HG02642 (cell line): Measurements from ENCODE around the gene STARD9.
"Not testable (repeated sequence)": the region's sequence is repeated elsewhere in the genome, so short reads cannot be mapped to it uniquely, and the experiment has no call there.

ENCODE experiments used
- ATAC-seq: cut with Tn5 transposase; IDR thresholded peaks from one replicate; pipeline ENCODE4 v1.9.1; 2021; ENCODE audit warnings: mild to moderate bottlenecking; ENCODE audit not compliant: unreplicated experiment, poor library complexity

The STARD9 gene

DNA sequence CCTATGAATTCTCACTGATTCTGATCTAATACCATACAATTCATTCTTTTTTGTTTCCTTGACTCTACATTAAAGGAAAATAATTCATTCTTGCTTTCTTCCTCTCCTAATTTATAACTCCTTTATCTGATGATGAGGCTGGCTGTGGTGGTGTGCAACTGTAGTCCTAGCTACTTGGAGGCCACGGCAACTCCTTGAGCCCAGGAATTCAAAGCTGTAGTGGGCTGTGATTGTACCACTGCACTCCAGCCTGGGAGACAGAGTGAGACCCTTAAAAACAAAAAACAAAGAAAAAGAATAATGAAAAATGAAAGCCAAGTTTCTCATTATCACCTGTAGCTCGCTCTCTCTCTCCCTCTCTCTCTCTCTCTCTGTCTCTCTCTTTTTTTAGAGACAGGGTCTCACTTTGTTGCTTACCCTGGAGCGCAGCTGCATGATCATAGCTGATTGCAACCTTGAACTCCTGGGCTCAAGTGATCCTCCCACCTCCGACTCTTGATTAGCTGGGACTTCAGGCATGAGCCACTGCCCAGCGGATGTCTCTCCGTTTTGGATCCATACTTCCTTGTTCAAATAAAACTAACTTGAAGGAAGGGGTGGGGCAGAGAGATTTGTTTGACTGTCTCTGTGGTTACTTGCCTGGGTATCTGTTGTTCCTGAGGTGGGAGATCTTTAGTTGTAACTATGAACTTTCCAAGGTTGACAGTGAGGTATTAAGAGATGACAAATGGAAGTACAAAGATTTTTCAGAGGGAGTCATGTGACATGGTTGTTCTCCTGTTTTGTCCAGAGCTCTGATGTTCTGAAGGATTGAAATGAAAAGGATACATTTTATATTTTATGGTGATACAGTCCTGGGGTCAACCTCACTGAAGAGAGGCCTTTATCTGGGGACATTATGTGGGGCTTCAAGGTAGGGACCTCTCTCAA lies 46.9 kb downstream of the STARD9 start:
- ATAC-seq = no peak

DNA sequence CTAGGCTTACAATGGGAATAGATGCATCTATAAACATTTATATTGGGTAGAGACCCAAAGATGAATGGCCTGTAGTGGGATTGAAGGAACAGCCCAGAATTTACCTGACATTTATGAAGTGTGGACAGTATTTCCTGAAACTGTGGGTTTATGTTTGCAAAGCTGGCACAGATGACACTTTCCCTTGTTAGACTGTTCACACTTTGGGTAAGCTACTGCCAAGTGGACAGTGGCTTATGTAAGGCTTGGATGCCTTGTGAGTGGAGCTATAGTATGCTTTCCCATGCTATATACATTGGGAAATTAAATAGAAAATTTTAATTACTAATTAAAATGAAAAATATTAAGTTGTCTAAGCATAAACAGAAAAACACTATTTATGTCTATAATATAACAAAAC lies 48.5 kb downstream of the STARD9 start:
- ATAC-seq = no peak

DNA sequence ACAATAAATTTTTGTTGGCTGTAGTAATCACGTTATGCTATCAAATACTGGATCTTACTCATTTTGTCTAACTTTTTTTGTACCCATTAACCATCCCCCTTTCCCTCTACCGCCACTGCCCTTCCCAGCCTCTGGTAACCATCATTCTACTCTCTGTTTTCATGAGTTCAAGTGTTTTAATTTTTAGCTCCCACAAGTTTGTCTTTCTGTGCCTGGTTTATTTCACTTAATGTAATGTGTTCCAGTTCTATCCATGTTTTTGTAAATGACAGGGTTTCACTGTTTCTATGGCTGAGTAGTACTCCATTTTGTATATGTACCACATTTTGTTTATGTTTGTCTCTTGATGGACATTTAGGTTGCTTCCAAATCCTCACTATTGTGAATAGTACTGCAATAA lies 52.1 kb downstream of the STARD9 start:
- no peak for ATAC-seq

- no peak for ATAC-seq
These were observed 53.4 kb downstream of the STARD9 start for GRCh38 chr15:42628761-42629160.

DNA sequence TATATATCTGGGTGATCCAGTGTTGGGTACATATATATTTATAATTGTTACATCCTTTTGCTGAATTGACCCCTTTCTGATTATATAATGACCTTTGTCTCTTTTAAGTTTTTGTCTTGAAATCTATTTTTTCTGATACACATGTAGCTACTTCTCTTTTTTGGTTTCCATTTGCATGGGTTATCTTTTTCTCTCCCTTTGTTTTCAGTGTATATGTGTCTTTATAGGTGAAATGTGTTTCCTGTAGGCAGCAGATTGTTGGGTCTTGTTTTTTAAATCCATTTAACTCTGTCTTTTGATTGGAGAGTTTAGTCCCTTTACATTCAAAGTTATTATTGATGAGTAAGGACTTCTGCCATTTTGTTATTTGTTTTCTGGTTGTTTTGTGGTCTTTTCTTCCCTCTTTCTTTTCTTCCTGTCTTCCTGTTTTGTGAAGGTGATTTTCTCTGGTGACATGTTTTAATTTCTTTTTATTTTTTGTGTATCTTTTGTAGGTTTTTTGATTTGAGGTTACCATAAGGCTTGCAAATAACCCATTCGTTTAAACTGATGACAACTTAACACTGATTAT lies 56.8 kb downstream of the STARD9 start:
- no peak for ATAC-seq

DNA sequence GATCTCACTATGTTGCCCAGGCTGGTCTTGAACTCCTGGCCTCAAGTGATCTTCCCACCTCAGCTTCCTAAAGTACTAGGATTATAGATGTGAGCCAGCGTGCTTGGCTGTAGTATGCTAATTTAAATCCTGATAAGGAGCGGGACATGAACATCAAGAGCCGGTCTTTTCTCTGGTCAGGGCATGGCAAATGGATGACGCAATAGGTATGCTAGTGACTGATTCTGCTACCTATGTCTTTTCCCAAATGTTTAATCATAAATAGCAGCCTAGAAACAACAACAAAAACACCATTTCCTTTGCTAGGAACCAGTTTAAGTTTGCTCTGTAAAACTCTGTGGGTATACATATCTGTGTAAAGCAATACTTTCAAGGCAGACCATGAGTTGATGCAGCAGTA lies 64.7 kb downstream of the STARD9 start:
- no peak for ATAC-seq

DNA sequence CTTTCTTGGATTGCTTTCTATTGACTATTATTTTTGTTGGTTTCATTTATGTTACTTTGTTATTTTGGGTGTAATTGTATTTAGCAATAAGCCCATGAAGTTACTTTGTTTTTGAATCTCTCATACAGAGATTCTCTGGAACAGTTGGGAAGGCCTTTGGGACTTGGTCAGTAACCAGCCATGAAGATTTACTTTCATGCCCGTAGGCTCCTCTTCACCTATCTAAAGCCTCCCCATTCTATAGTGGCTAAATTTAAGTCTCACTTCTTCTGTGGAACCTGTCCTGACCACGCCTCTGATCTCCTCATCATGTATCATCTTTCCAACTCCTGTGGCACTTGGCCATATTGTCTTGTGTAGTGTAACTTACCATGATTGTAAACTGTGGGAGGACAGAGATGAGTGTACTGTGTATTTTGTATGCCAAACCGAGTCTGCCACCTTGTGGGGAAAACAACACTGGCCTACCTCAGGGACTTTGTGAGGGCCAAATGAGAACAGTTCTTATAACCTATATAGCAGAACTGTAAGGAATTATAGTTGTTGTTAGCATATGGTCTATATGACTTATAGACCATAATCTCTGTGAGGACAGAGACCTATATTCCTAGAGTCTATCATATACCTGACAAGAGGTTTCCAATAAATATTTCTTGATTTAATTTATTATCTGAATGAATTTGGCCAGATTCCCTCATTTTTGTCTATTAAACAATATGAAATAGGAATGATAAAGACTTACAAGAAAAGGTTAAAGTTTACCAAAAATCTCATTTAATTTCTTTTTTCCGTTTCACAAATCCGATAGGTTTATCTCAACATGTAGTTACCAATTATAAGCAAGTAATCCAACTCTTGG lies 75.0 kb downstream of the STARD9 start:
- no peak for ATAC-seq

GRCh38 chr15:42665827-42666226 lies 90.4 kb downstream of the STARD9 start:
- no peak for ATAC-seq

- ATAC-seq = no peak
These were observed 92.4 kb downstream of the STARD9 start for GRCh38 chr15:42667855-42668254.

DNA sequence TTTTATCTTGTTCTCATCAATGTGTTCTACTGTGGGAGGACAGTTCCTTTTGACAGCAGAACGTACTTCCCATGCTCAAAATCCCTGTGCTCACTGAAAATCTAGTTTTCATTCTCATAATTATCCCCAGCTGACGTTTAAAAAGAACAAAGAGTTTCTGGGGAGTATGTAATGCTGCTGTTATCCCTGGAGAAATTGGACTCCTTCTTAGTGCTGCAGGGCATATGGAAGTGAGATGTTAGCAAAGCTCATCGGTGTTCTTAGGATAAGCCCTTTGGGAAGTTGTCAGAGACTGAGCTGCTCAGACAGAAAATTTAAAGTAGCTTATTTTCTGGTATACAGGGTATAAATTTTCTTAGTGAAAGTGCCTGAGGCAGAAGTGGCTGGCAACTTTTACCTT lies 95.0 kb downstream of the STARD9 start:
- ATAC-seq = no peak

- ATAC-seq = no peak
These were observed 97.0 kb downstream of the STARD9 start for GRCh38 chr15:42672444-42672843.

- ATAC-seq = no peak
These were observed 99.1 kb downstream of the STARD9 start for GRCh38 chr15:42674472-42674871.

- ATAC-seq = no peak
These were observed 99.6 kb downstream of the STARD9 start for GRCh38 chr15:42675021-42675420.

DNA sequence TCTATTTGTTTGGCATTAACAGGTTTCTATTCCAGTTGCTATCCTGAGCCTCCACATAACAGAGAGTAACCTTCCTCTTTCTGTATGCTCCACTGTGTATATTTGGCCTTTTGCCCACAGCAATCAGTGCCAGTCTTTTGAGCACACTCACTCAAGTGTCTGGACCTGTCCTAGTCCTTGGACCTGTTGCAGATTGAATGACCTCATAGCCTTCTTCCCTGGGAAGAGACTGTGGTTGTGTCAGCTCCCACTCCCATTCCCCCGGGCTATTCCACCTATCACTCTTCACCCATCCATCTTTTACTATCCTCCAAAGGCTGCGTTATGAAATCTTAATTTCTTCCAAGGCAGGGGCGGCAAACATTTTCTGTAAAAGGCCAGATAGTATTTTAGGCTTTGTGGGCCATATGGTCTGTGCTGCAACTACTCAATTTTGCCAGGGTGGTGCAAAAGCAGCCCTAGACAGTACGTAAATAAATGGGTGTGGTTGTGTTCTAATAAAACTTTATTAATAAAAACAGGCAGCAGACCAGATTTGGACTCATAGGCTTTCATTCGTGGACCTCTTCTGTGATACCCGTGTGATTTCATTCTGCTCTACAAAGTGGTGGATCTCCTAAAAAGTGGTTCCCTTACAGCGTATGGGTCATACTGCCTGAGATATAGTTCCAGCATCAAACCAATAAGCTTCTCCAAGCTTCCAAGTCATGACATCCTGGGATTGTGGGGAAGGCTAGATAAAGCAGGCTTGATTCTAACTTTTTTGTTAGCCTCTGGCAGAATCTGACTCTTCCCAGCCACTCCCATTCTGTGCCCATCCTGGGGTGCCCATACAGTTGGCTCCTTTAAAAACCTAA lies 104.1 kb downstream of the STARD9 start:
- no peak for ATAC-seq

DNA sequence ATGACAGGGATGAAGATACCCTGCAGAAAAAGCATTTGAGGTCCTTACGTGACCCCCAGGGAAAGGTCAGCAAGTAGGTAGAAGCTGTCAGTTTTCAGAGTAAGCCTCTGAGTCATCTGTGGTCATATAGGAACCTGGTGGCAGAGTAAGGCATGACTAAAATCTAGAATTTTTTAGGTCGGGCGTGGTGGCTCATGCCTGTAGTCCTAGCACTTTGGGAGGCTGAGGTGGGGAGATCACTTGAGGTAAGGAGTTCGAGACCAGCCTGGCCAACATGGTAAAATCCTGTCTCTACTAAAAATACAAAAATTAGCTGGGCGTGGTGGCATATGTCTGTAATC lies 104.7 kb downstream of the STARD9 start:
- not testable (repeated sequence) for ATAC-seq

DNA sequence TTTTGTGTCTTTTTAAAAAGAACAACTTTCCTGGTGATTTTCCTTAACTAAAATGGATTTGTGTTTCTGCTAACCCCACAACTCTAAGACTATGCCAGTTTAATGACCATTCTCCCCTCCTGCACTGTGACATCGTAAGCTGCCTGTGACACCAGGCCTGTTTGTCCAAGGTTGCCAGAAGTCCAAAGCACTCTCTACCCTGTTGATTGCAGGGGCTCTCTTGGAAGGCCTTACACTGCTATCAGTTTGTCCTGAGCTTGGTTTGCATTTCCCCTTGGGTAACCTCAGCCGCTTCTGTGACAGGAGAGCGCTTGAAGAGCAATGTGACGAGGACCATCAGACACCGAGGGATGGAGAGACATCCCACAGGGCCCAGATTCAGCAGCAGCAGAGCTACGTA lies 105.7 kb downstream of the STARD9 start:
- ATAC-seq = no peak

DNA sequence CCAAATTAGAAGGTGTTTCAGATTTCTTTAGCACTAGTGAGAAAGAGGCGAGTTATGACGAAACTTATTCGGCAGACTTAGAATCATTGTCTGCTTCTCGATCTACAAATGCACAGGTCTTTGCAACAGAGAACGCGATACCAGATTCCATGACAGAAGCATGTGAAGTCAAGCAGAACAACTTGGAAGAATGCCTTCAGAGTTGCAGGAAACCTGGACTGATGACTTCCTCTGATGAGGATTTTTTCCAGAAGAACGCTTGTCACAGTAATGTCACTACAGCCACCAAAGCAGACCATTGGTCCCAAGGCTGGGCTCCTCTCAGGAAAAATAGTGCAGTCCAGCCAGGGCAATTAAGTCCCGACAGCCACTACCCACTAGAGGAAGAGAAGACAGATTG lies 110.9 kb downstream of the STARD9 start:
- no peak for ATAC-seq

- ATAC-seq = no peak
These were observed 112.3 kb downstream of the STARD9 start for GRCh38 chr15:42687740-42688139.

- ATAC-seq = no peak
These were observed 112.9 kb downstream of the STARD9 start for GRCh38 chr15:42688301-42688700.

- ATAC-seq = no peak
These were observed 115.9 kb downstream of the STARD9 start for GRCh38 chr15:42691308-42691707.
